Upper lobe of left lung (tissue), 6 donors: Measurements from ENCODE around the gene GPR108. TPM values are rescaled to one million over a fixed set of nuclear protein-coding genes. Genes with fewer than 3 reads are reported as not detected.

Experiments
- ATAC-seq, 2 donors: fragments of 200-7000 bp; cut with Tn5 transposase; one replicate each; pipeline ENCODE4 v1.9.1; 2022; ENCODE audit warnings: mild to moderate bottlenecking in 2 of 2, moderate library complexity in 2 of 2; ENCODE audit not compliant: low FRiP score in 2 of 2
- DNase-seq, 2 donors: peaks; one replicate each; pipeline ENCODE4 v3.0.0-alpha.2; 2019 to 2020
- H3K27ac ChIP-seq, 4 donors: fragments of 200-600 bp; sonication (generic); one replicate each; pipeline ENCODE4 v1.5.1; 2016 to 2019
- H3K27me3 ChIP-seq, 4 donors: fragments of 200-600 bp; sonication (generic); one replicate each; pipeline ENCODE4 v1.5.1; 2017 to 2019
- H3K36me3 ChIP-seq, 4 donors: fragments of 200-600 bp; sonication (generic); one replicate each; pipeline ENCODE4 v1.5.1; 2016 to 2019
- H3K4me1 ChIP-seq, 4 donors: fragments of 200-600 bp; sonication (generic); one replicate each; pipeline ENCODE4 v1.5.1; 2018 to 2019
- H3K4me3 ChIP-seq, 4 donors: fragments of 200-600 bp; sonication (generic); one replicate each; pipeline ENCODE4 v1.5.1; 2017 to 2019; ENCODE audit warnings: mild to moderate bottlenecking in 2 of 4, moderate library complexity in 1 of 4
- H3K9me3 ChIP-seq, 4 donors: fragments of 200-600 bp; sonication (generic); one replicate each; pipeline ENCODE4 v1.5.1; 2018 to 2019
- EP300 ChIP-seq, 4 donors: sonication (generic); formaldehyde crosslinking; IDR thresholded peaks; one replicate each; pipeline ENCODE4 v1.5.1; 2017; ENCODE audit warnings: antibody characterized with exemption in 4 of 4, control low read depth in 2 of 4
- POLR2A ChIP-seq, 4 donors: fragments of 450-650 bp; IDR thresholded peaks; one replicate each; pipeline ENCODE4 v1.5.1; 2016 to 2017; ENCODE audit warnings: antibody characterized with exemption in 4 of 4, mild to moderate bottlenecking in 2 of 4
- POLR2AphosphoS5 ChIP-seq, 2 donors: sonication (generic); formaldehyde crosslinking; IDR thresholded peaks; one replicate each; pipeline ENCODE4 v1.5.1; 2017; ENCODE audit warnings: antibody characterized with exemption in 2 of 2
- WGBS, 2 donors: methylation state at CpG; one replicate each; pipeline ENCODE4 v1.1.5; 2017 to 2018; 5-methylcytosine and 5-hydroxymethylcytosine counted together
- total RNA-seq, 6 donors: library from RNA; depleted of rRNA in 4 of 6; stranded (reverse); fragments of >200 nt in 4 of 6; gene quantifications; one replicate each; pipeline versions ENCODE4 v1.1.0 to v1.2.1, GENCODE V29; 2016 to 2021
- TF ChIP-seq, protein P1 (sequence below), 6 experiments: fragments of 450-650 bp in 4 of 6; fragments of 200-600 bp in 2 of 6; sonication (generic) in 2 of 6; IDR thresholded peaks; one replicate each; pipeline ENCODE4 v1.5.1; 2016 to 2019; ENCODE audit warnings: antibody characterized with exemption in 6 of 6
- donor health status: DM: no; HTN: no; CAD: no; lungs with moderate emphysema.
- donor health status: DM: no; HTN: yes; CAD: no; lungs with severe emphysema.

GPR108 gene
- total RNA-seq, 6 donors from 2014 or later = 51.6 to 105 (median 69.0) TPM

DNA sequence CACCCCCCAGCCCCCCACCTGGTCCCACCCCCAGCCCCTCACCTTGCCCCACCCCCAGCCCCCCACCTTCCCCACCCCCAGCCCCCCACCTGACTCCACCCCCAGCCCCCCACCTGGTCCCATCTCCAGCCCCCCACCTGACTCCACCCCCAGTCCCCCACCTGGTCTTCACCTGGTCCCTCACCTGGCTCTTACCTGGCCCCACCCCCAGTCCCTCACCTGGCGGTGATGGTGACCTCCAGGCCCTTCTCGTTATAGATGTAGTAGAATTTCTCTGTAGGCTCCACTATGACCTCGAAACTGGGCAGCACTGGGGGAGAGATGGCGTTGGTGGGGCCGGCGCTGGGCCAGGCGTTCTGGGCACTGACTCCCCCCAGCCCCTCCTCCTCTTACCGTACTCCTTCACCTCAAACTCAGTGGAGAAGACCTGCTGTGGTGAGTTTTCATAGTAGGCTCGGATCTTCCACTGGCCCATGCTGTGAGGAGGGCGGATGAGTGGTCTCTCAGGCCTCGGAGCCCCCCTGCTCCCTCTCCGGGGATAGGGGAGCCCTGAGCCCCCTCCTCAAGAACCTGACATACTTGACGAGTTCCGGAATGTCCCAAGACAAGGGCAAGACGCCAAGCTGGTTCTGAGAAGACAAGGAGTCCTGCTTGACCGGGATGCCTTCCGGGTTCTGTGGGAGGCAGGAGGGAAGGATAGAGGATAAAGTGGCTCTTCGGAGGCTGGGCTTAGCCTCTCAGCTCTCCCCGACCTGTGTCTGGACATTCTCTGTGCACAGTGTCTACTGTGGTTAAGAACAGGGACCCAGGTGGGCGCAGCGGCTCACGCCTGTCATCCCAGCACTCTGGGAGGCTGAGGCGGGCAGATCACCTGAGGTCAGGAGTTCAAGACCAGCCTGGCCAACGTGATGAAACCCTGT, 23.3 kb downstream of the GPR108 start:
- WGBS, 2 donors = 61 to 63% methylated on average over 9 to 22 of the region's 24 CpGs
- ATAC-seq = no peak

GRCh38 chr19:6712692-6713670, 24.4 kb downstream of the GPR108 start:
- no peaks in the 10 kb centered on the region for H3K9me3 ChIP-seq
- H3K4me3 ChIP-seq = no peak overlapping the region
- 90 to 94% methylated on average over 20 of the region's 20 CpGs for WGBS, 2 donors
- DNase-seq = no peak
- no peaks in the 10 kb centered on the region for H3K27me3 ChIP-seq
- no peaks in the 10 kb centered on the region for H3K4me1 ChIP-seq
- ATAC-seq = no peak
- H3K36me3 ChIP-seq = peaks cover 0 to 37% (median 12%) of the 10 kb centered on the region in 4 donors
- TF ChIP-seq EP300 (IDR thresholded peaks at IDR 0.05) (no peak), POLR2A (IDR thresholded peaks at IDR 0.05) (no peak), POLR2AphosphoS5 (IDR thresholded peaks at IDR 0.05) (no peak)
- TF ChIP-seq, protein P1, sequence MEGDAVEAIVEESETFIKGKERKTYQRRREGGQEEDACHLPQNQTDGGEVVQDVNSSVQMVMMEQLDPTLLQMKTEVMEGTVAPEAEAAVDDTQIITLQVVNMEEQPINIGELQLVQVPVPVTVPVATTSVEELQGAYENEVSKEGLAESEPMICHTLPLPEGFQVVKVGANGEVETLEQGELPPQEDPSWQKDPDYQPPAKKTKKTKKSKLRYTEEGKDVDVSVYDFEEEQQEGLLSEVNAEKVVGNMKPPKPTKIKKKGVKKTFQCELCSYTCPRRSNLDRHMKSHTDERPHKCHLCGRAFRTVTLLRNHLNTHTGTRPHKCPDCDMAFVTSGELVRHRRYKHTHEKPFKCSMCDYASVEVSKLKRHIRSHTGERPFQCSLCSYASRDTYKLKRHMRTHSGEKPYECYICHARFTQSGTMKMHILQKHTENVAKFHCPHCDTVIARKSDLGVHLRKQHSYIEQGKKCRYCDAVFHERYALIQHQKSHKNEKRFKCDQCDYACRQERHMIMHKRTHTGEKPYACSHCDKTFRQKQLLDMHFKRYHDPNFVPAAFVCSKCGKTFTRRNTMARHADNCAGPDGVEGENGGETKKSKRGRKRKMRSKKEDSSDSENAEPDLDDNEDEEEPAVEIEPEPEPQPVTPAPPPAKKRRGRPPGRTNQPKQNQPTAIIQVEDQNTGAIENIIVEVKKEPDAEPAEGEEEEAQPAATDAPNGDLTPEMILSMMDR (IDR thresholded peaks at IDR 0.05) = no peak
- no peak overlapping the region for H3K27ac ChIP-seq

More for the DNA sequence above, 23.3 kb downstream of the GPR108 start:
- Histone ChIP-seq H3K27me3 (no peaks in the 10 kb centered on the region), H3K27ac (no peak overlapping the region), H3K4me1 (no peaks in the 10 kb centered on the region), H3K36me3 (peaks cover 0 to 34% (median 12%) of the 10 kb centered on the region in 4 donors), H3K4me3 (no peak overlapping the region), H3K9me3 (no peaks in the 10 kb centered on the region)
- DNase-seq = peak in 1 of 2 donors; percentile 66
- TF ChIP-seq EP300 (IDR thresholded peaks at IDR 0.05) = no peak
- TF ChIP-seq, protein P1 (IDR thresholded peaks at IDR 0.05) = no peak
- no peak for TF ChIP-seq POLR2AphosphoS5 (IDR thresholded peaks at IDR 0.05)
- no peak for TF ChIP-seq POLR2A (IDR thresholded peaks at IDR 0.05)

DNA sequence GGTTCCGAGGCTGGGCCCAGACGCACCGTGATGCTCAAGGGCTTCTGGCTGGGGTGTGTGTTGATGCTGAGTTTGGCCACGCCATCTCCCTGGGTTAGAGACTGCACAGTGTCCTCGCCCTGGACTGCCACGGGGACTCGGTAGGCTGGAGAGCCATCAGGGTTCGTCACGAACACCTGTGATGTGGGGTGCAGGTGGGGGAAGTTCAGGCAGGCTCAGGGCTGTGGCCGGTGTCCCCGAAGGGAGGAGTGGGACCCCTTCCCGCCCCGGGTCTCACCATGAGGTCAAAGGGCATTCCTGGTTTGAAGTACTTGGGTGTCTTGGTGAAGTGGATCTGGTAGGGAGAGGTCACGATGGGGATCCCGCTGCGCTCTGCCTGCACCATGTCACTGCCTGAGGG, 25.1 kb downstream of the GPR108 start:
- TF ChIP-seq, protein P1 (IDR thresholded peaks at IDR 0.05) = no peak
- TF ChIP-seq POLR2A (IDR thresholded peaks at IDR 0.05) (no peak), EP300 (IDR thresholded peaks at IDR 0.05) (no peak), POLR2AphosphoS5 (IDR thresholded peaks at IDR 0.05) (no peak)
- no peaks in the 10 kb centered on the region for H3K9me3 ChIP-seq
- 83 to 92% methylated on average over 7 to 12 of the region's 16 CpGs for WGBS, 2 donors
- ATAC-seq = no peak
- no peak overlapping the region for H3K4me3 ChIP-seq
- no peak for DNase-seq
- no peak overlapping the region for H3K27ac ChIP-seq
- H3K27me3 ChIP-seq = no peaks in the 10 kb centered on the region
- H3K4me1 ChIP-seq = no peaks in the 10 kb centered on the region
- peaks cover 0 to 36% (median 13%) of the 10 kb centered on the region in 4 donors for H3K36me3 ChIP-seq

DNA sequence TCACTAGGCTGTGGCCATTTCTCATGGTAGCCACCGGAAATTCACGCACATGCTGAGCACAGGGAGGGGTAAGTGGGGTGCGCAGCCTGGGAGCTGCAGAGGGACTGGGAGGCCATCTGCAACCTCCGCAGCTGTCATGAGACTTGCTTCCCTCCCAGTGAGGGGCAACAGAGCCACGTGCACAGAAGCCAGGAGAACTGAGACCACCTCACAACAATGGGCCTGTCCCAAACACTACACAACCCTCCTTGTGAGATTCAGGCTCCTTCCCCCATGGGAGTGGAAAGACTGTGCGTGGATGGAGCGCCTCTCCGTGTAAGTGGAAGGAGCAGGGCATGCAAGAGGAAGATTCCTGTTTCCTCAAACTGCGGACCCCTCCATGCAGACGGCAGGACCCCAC, 25.8 kb downstream of the GPR108 start:
- no peak overlapping the region for H3K27ac ChIP-seq
- H3K4me1 ChIP-seq = no peaks in the 10 kb centered on the region
- H3K9me3 ChIP-seq = no peaks in the 10 kb centered on the region
- 78 to 88% methylated on average over 10 of the region's 10 CpGs for WGBS, 2 donors
- no peaks in the 10 kb centered on the region for H3K27me3 ChIP-seq
- H3K36me3 ChIP-seq = peaks cover 0 to 34% (median 16%) of the 10 kb centered on the region in 4 donors
- no peak for TF ChIP-seq POLR2A (IDR thresholded peaks at IDR 0.05)
- TF ChIP-seq EP300 (IDR thresholded peaks at IDR 0.05) = no peak
- TF ChIP-seq, protein P1 (IDR thresholded peaks at IDR 0.05) = no peak
- TF ChIP-seq POLR2AphosphoS5 (IDR thresholded peaks at IDR 0.05) = no peak
- ATAC-seq (no peak), DNase-seq (no peak)
- H3K4me3 ChIP-seq = no peak overlapping the region
